Measurements from ENCODE around the gene PRKCZ.
"Not testable (repeated sequence)": the region's sequence is repeated elsewhere in the genome, so short reads cannot be mapped to it uniquely, and the experiment has no call there.

Gene PRKCZ

DNA sequence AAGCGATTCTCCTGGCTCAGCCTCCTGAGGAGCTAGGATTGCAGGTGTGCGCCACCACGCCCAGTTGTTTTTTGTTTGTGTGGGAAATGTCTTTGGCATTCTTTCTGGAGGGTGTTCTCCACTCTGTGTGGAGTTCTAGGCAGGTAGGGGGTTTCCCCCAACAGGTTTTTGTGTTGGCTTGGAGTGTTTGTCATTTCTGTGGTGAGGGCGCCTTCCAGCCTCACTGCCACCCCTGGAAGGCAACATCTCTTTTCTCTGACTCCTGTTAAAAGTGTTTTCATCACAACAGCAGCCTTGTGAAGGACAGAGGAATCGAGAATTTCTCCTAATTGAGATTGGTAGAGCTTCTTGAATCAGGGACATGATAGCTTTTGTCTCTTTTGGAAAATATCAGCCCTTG lies 69.7 kb downstream of the PRKCZ start:
- no peak for DNase-seq (ENCODE audit: low read depth)

DNA sequence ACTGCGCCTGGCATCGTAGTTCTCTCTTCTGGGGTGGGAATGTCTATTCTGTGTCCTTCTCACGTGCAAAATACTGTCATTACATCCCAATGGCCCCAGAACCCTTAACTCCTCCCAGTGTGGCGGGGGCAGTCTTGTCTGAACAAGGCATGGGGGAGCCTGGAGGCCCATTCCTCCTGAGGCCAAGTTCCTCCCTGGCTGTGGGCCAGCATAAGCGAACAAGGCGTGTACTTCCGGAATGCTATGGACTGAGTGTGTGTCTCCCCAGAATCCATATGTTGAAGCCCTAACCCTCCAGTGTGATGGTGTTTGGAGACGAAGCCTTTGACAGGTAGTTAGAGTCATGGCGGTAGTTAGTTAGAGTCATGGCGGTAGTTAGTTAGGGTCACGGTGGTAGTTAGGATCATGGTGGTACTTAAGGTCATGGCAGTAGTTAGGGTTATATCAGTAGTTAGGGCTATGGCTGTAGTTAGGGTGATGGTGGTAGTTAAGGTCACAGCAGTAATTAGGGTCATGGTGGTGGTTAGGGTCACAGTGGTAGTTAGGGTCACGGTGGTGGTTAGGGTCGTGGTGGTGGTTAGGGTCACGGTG lies 71.0 kb downstream of the PRKCZ start:
- DNase-seq (ENCODE audit: low read depth): no peak

DNA sequence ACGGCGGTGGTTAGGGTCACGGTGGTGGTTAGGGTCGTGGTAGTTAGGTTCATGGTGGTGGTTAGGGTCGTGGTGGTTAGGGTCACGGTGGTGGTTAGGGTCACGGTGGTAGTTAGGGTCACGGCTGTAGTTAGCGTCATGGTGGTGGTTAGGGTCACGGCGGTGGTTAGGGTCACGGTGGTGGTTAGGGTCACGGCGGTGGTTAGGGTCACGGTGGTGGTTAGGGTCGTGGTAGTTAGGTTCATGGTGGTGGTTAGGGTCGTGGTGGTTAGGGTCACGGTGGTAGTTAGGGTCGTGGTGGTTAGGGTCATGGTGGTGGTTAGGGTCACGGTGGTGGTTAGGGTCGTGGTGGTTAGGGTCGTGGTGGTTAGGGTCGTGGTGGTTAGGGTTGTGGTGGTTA lies 71.6 kb downstream of the PRKCZ start:
- not testable (repeated sequence) for DNase-seq (ENCODE audit: low read depth)

DNA sequence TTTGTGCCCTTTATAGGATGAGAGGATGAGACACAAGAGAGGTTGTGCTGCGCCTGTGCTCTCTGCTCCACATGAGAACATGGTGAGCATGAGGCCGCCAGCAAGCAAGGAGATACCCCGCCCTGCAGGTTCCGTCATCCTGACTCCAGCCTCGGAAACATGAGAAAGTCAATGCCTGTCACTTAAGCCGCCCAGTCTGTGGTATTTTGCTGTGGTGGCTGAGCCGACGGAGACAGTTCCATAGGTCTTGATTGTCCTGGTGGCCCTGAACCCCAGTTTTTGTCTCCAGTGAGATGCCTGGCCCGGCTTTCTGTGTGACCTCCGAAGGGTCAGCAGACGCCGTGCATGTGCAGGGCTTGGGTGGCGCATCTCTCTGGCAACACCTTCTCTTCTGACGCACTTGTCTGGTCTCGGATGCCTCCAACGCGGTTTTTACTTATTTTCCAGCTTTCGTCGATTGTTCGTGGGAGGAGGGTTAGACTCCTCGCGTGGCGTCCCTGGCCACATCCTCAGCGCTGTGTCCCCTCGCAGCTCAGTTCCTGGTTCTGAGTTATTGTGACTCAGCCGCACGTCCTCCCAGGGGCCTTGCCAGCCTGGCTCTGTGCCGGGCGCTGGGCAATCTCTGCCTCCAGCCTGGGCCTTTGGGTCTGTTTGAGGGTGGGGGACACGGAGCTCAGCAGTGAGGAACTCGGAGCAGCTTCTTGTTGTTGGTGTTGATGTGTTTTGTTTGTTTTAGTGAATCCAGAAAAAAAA lies 74.4 kb downstream of the PRKCZ start:
- DNase-seq (ENCODE audit: low read depth): no peak

DNA sequence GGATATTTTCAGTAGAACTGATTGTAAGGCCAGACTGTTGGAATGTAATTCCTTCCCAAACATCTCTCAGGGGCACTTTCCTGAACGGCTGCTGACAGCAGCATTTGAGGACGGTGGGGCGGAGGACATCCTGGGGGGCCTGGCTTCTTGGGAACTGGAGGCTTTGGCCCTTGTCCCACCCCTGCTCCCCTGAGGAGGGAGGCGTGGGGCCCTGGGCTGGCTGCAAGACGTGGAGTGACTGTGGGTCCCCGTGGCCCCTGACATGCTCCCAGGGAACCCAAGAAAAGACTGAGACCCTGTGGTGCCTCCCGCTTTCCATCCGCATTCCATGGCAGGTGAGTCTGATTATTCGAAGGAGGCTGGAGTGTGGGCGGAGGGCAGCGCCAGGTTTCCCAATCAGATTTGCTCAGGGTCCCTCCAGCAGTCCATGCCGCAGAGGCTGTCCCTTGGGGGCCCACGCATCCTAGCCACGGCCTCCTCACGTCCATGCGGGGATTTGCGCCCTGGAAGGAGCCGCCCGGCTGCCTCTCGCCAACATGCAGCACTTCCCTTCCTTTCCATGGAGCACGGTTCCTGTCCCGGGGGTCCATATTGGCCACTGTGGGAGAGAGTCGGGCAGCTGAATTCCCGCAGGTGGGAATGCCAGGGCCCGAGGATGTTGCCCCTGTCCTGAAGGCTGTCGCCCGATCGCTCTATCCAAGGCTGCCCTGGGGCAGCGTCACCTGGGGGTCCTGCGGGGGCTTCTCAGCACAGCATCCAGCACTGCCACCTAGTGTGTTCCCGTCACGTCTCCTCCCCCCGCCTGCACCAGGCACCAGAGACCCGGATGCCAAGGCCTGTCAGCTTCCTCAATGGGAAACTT lies 75.4 kb downstream of the PRKCZ start:
- no peak for DNase-seq (ENCODE audit: low read depth)

DNA sequence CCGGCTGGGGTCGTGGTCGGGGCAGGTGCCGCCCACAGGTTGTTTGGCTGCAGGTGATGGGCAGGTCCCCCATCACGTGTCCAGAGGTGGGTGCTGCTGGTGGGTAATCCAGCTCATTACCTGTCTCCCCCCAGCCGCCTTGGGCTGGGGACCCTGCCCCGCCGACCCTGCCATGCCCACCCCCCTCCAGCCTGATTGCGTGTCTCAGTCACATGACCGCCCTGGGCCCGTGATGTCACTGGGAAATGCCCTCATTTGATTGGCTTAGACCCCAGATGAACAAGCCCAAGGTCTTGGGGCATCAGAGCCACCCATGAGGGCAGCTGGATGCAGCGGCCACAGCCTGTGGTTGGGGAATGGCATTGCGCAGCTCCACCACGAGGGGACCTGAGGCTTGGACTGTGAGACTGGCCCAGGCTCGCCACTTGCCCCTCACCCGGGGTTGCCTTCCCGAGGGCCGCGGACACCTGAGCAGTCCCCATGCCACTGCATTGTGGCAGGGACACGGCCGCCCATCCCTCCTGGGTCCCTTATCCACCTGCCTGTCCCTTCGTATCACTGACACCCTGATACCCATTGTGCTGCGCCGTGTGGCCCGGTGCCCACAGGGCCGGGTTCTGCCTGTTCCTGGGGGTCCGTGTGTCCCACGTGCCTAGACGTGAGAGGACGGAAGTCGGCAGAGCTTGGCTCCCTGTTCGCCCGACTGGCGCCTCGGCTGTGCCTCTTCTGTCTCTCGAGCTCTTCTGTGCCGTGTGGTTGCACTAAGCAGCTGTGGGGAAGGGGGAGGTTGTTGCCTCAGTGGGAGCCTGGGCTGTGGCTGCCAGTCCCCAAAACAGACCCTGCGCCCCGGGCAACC lies 76.3 kb downstream of the PRKCZ start:
- no peak for DNase-seq (ENCODE audit: low read depth)

DNA sequence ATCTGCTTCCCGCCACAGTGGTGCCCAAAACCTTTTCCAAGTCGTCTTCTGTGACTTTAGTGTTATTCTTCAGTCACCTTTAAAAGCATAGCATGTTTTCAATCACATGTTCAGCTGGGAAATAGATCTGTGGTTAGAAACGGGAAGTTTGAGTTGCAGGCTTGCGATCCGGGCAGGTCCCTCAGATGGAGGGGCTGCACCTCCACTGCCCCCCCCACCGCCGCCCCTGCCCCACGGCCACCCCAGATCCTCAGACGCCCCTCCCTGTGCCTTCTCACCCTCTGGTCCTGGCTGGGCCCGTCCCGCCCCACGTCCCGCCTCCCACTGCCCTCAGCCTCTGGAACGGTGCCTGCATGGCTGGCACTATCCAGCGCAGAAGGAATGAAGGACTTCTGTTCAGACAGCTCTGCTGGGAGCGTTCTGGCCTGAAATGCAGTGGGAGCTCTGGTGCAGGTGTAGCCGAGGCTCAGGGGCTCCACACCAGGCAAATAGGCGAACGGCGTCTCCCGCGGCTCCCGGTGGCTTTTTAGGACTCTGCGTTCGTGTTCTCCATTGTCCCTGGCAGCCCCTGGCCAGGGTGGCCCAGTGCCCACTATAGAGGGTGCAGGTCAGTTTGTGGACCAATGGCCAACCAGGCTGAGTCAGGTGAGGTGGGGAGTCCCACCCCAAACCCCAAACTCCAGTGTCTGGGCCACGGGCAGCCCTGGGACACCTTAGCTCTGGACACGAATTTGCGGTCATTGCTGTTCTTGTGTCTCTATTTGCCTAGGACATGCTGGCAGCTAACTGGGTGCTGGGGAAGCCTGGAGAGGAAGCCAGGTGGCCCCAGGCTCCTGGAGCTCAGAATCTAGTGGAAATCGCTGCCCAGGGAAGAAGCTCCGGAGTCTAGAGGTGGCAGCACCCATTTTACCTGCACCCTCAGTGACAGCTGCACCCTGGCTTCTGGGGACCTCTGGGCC lies 77.3 kb downstream of the PRKCZ start:
- no peak for DNase-seq (ENCODE audit: low read depth)

DNA sequence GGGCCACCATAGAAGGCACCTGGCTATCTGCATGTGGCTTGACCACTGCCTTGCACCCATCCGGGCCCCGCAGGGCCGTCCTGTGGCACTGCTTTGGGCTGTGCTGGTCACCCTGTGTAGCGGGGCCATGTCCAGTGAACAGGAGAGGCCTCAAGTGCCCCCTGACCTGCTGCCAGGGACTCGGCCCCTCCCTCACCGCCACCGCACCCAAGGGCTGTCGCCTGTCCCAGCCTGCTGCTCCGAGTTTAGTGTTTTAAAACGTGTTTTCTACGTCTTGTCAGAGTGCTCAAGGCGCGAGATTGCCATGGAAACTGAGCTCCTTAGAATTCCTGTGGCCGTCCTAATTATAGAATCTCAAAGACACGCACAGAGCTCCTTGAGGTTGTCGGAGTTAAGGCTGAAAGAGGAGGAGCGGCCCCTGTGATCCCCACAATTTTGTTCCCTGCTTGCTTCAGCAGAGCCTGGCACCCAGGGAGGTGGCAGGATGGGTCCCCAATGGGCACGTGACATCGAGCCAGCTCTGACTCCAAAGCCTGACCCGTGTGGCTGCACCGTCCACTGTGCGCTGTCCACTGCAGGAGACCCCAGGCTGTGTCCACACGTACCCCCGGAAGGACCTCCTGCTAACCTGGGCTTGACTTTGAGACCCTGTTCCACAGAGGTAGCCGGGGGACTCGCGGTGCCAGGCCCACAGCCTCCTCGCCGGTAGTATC lies 78.1 kb downstream of the PRKCZ start:
- DNase-seq (ENCODE audit: low read depth): no peak

DNA sequence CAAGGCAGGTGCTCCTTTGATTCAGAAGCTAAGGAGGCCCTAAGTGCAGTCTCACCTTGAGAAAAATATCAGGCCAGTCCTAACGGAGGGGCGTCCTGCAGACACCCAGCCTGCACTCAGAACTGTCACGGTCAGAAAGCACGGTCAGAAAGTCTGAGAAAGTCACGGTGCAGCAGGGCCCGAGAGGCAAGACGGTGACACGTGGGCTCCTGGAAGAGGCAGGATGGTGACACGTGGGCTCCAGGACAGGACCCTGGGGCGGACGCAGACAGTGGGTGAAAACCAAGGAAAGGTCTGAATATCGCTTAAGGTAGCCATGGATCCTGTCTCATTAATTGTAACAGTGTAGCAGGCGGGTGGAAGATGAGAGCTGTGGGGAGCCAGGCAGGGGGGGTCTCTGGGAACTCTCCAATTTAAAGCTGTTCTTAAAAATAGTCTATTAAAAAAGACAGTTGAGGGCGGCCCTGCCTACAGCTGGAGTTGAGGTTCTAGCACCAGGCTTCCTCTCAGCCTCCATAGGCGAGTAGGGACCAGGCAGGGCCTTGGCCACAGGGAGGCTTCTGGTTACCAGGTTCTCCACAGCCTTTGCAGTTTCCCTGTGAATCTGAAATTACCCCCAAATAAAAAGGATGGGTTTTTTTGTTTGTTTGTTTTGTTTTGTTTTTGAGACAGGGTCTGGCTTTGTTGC lies 79.2 kb downstream of the PRKCZ start:
- DNase-seq (ENCODE audit: low read depth): no peak

DNA sequence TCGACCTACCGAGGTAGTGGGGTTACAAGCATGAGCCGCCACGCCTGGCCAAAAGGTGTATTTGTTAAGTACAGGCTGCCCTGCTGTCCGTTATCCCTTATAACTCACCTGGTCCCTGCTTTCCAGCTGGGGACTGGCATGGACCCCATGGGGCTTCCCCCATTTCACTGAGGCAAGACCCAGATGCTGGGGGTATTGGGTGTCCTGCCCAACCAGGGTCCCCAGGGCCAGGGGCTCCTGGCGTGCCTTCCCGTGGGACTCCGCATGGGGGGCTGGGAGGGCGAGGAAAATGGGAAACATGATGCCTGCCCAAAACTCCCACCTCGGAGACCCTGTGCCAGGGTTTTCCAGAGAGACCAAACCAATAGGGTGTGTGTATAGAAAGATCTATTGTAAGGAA lies 79.9 kb downstream of the PRKCZ start:
- DNase-seq (ENCODE audit: low read depth): no peak

DNA sequence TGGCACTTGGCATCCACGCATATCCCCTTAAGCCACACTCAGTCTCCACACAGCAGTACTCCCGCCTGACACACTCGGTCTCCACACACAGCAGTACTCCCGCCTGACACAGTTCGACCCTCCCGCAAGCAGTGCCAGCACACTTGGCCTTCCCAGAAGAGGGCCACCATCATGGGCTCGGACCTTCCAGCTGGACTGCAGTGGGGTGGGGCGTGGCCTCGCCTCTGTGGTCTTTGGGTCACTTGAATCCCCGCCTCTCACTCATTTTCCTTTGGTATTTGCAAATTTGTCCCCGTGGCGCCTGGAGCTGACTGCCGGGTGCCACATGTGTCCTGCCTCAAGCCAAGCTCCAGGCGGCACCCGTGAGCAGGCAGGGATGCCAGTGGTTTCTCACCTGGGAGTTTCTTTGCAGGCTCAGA lies 80.7 kb downstream of the PRKCZ start:
- no peak for DNase-seq (ENCODE audit: low read depth)

DNA sequence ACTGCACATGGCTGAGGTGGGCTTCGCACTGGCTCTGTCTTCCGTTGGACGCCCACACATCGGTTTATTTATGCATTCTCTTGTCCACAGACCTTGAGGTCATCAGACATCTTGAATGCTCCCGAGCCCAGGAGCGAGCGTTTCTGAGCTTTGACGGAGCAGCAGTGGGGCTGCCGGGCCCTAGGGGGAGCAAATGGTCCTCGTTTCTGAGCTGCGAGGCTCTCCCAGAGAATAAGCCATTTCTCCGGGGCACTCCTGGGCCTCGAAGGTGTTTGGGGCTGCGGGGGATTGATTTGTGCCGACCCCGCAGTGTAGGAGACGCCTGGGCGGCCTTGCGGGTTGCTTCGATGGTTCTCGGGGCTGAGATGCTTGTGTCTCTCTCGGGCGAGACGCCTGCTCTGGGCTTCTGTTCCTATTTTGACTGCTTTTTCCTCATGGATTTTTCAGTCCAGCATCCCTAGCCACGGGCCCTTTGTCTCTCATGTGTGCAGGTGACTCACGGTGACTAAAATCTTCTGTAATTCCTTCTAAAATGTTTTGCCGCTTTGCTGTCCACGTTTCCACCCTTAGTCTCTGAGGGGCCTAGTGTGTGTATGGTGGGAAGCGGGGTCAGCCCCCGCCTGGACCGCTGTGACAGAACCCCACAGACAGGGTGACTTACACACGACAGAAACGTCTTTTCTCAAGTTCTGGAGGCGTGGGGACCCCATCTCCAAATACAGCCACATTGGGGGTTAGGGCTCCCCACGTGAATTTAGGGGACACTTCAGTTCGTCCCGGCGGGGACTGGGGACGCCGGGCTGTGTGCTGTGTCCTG lies 82.2 kb downstream of the PRKCZ start:
- no peak for DNase-seq (ENCODE audit: low read depth)

DNA sequence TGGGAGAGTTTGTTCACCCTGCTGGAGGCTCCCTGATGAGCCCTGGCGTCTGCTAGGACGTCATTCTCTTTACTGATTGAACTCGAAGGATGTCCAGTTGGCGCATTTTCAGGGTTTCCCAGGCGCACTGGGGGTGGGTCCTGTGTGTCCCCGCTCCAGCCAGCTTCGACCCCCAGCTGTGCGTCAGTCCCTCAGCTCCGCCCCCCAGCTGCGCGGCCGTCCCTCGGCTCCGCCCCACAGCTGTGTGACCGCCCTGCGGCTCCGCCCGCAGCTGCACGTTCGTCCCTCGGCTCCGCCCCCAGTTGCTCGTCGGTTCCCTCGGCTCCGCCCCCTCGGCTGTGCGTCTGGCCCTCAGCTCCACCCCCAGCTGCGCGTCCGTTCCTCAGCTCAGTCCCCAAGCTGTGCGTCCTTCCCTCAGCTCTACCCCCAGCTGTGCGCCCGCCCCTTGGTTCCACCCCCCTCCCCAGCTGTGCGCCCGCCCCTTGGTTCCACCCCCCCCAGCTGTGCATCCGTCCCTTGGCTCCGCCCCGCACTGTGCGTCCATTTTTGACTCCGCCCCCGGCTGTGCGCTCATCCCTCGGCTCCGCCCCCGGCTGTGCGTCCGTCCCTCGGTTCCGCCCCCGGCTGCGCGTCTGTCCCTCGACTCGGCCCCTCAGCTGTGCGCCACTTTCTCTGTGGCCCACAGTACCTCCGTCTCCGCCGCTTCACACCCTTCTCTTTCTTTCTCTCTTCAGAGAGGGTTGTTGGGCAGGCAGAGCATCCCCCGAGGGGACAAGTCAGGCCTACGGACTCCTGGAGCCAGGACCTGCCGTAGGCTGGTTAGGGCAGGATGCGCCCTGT lies 83.0 kb downstream of the PRKCZ start:
- DNase-seq (ENCODE audit: low read depth): no peak

DNA sequence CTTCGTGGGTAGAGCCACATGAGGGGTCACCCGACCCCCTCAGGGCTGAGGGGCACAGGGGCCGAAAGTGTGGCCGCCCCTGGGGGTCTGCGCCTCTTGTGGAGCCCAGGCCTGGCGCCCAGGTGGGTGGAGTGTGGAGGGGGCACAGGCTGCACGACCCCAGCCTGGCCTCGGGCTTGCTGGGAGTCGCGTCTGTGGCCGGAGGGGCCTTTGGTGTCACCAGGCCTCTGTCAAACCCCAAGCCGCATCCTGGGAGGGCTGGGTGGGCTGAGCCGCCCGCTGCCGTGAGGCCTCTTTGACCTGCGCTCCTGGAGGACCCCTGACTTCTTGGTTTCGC lies 83.6 kb downstream of the PRKCZ start:
- no peak for DNase-seq (ENCODE audit: low read depth)

DNA sequence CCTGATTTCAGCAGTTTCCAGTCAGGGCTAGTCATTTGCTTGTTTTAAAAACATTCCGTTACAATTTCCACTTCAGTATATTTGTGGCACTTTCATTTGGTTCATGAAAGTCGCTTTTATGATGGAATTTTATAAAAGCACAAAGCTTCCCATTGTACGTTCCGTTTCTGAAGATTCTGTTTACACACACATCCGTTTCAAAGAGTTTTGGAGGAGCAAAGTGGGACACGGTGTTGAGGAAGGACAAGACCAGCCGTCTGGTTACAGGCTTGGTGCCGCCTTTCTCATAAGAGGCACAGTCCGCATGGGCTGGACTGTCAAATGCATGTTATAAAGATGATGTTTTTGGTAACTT lies 84.0 kb downstream of the PRKCZ start:
- DNase-seq (ENCODE audit: low read depth): no peak

DNA sequence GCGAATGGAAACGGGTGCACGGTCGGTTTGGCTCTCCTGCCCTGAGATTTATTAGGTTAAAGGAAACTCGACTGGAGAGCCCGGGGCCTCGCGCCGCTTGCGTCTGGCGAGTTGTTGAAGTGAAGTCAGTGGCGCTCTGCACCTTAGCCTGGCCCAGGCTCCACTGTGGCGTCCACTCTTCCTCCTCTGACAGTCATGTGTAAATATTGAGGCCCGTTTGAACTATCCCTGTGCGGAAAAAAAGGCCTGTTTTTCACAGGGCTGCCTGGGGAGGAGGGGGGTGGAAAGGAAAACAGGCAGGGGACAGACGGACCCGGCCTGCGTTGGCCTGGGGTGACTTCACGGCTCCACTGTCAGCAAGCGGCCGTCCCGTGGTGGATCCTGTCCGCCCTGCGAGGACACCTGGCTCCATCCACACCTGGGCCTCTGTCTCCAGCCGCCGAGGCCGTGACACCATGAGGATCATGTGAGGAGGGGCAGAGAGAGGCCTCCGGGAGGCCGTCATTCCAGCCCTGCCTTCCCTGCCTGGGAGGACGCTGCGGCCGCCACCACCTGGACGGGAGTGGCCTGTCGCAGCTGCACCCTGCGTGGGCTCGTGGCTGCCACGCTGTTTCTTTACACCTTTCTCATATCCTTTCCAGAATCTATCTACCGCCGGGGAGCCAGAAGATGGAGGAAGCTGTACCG lies 84.6 kb downstream of the PRKCZ start:
- no peak for DNase-seq (ENCODE audit: low read depth)

DNA sequence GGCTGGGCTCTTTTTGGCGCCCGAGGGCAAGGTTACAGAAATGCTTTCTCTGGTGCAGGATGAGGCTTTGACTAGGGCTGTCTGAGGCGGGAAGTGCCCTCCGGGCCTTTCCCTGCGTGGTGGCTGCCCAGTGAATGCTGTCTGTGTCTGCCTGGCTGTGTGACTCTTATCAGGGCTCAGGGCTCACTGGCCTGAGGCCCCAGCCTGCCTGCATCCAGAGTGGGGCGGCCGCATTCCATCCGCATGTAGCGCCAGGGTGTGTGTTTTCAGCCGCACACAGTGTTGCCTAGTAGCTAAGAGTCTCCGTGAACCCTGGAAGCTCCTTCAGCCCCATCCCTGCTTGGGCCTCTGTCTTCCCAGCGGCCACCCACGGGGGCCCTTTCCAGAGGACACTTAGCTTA lies 85.2 kb downstream of the PRKCZ start:
- DNase-seq (ENCODE audit: low read depth): no peak

DNA sequence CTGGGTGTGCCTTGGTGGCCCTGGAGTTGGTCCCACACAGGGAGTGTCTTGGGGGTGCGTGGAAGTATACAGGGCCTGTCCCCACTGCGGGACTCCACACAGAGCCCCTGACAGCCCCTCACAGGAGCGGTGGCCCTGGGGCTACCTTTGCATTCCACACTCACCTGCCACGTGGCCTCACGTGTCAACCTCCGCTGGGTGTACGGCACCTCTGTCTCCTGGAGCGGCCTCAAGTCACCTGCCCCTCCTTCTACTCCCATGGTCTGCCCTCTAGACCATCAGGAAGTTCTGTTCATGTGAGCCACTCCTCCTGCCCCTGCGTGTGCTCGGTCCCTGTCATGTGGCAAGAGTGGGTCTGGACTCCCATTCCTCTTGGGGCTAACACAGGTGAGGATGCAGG lies 85.7 kb downstream of the PRKCZ start:
- DNase-seq (ENCODE audit: low read depth): no peak

All from HS-27A (cell line).